ENCODE measurements around the gene VAV2.
"Not testable (repeated sequence)": the region's sequence is repeated elsewhere in the genome, so short reads cannot be mapped to it uniquely, and the experiment has no call there.

VAV2 gene

DNA sequence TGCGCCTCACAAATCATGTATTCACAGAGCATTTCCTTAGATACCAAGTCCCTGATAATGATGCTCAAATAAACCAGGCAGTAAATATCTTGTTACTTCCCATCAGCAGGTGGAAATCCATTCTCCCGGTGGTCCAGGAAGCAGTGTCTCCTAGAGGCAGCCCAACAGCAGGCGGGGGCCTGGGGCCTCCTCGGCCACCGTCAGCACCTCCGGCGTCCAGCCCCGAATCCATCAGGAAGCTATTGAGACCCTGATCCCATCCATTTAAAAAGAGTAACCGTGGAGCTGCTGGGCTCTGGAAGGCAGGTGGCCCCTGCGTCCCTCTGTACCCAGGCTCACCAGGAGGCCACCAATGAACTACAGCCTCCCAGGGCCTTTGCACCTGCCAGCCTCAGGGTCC, 54.0 kb downstream of the VAV2 start:
- no peak for DNase-seq (ENCODE audit: low read depth in 2 of 2)

DNA sequence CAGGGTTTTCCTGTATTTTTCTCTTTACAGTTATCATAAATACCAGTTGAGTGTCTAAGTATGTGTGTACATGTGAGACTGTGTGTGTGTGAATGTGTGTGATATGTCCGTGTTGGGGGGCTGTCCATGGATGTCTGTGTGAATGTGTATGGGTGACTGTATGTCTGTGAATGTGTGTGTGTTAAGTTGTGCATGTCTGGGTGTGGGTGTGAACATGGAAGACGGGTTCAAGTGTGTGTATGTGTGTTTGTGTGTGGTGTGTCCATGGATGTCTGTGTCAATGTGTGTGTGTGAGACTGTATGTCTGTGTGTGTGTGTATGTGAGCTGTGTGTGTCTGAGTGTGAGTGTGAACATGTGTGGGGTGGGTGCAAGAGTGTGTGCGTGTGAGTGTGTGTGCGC, 55.0 kb downstream of the VAV2 start:
- DNase-seq (ENCODE audit: low read depth in 2 of 2): no peak

- DNase-seq (ENCODE audit: low read depth in 2 of 2): no peak
Observed at GRCh38 chr9:133935328-133936005, 56.7 kb downstream of the VAV2 start.

GRCh38 chr9:133934482-133935232, 57.5 kb downstream of the VAV2 start:
- DNase-seq (ENCODE audit: low read depth in 2 of 2): no peak

DNA sequence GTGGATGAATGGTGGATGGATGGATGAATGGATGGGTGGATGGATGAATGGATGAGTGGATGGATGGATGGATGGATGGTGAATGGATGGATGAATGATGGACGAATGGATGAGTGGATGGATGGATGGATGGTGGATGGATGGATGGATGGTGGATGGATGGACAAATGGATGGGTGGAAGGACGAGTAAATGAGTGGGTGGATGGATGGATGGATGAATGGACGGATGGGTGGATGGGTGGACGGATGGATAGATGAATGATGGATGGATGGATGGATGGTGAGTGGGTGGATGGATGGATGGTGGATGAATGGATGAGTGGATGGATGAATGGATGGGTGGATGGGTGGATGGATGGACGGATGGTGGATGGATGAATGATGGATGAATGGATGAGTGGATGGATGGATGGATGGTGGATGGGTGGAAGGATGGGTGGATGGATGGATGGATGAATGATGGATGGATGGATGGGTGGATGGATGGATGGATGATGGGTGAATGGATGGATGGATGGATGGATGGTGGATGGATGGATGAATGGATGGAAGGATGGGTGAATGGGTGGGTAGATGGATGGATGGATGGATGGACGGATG, 58.6 kb downstream of the VAV2 start:
- no peak for DNase-seq (ENCODE audit: low read depth in 2 of 2)

DNA sequence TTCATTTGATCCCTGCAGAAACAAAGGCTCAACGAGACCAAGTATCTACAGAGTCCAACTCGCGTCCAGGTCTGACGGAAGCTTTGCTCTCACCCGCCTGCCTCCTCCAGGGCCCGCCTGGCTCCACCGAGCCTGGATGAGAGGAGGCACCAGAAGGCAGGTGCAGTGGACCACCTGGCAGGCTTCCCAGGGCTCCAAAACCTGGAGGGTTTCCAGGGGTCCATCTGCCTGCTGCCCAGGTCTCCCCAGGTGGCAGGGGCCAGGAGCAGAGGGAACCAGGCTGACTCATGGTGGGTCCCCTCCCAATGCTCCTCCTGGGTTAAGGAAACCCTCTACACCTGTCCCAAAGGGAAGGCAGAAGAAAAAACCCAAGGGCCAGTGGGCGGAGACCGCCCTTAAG, 59.5 kb downstream of the VAV2 start:
- DNase-seq (ENCODE audit: low read depth in 2 of 2): no peak

GRCh38 chr9:133932181-133932580, 59.9 kb downstream of the VAV2 start:
- DNase-seq (ENCODE audit: low read depth in 2 of 2): no peak

GRCh38 chr9:133930682-133931485, 61.2 kb downstream of the VAV2 start:
- DNase-seq (ENCODE audit: low read depth in 2 of 2): no peak

- no peak for DNase-seq (ENCODE audit: low read depth in 2 of 2)
Observed at GRCh38 chr9:133930046-133930681, 62.0 kb downstream of the VAV2 start.

DNA sequence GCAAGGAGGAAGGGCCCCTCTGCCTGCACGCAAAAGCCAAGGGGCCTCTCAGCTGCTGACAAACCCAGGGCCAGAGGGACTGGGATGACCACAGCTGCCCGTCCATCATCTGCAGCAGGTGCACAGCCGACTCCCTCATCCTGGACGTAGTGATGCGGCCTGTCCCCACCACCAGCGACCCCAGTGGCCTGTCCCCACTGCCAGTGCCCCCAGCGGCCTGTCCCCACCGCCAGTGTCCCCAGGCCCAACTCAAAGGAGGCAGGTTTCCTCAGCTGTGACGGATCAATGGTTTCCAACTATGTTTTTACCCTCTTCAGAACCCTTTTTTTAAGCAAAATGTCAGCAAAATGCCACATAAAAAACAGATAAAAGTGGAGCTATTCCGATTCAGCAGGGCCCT, 62.5 kb downstream of the VAV2 start:
- no peak for DNase-seq (ENCODE audit: low read depth in 2 of 2)

DNA sequence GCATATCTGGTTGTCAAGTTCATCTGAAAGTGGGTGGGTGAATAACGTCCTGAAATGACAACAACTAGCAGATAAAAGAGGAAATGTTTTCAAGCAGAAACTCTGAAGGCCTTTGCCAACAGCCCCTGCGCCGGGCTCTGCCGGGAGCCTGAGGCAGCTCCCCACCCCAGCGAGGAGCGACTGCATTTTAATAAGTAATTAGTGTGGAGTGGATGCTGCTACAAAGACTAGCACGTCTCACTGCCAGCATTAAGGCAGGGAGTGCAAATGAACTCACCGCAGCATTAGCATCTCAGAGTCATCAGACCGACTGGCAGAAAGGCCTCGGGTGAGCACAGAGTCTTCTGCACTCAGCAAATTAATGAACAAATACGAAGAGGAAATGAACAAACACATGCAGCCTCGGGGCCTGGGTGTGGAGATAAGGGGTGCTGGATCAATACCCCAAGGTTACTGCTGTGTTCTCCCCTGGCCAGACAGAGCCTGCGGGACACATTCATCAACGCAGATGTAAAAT, 63.8 kb downstream of the VAV2 start:
- no peak for DNase-seq (ENCODE audit: low read depth in 2 of 2)

GRCh38 chr9:133927041-133927440, 65.1 kb downstream of the VAV2 start:
- no peak for DNase-seq (ENCODE audit: low read depth in 2 of 2)

GRCh38 chr9:133926165-133926856, 65.8 kb downstream of the VAV2 start:
- no peak for DNase-seq (ENCODE audit: low read depth in 2 of 2)

DNA sequence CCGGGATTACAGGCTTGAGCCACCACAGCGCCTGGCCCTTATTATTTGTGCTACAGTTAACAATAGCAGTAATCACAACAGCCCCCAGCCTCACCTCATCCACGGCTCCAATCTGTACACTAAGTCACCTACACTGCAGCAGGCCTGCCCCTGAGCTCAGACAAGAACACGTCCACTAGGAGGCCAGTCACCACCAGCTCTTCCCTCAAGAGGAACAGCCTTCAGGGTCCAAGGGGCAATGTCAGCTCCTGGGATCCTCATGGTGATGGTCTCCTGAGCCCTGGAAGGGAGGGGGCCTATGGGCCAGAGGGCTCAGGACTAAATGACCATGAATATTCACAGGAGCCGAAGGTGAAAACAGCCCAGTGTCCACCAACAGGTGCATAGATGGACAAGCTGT, 67.7 kb downstream of the VAV2 start:
- no peak for DNase-seq (ENCODE audit: low read depth in 2 of 2)

GRCh38 chr9:133923608-133924007, 68.5 kb downstream of the VAV2 start:
- not testable (repeated sequence) for DNase-seq (ENCODE audit: low read depth in 2 of 2)

DNA sequence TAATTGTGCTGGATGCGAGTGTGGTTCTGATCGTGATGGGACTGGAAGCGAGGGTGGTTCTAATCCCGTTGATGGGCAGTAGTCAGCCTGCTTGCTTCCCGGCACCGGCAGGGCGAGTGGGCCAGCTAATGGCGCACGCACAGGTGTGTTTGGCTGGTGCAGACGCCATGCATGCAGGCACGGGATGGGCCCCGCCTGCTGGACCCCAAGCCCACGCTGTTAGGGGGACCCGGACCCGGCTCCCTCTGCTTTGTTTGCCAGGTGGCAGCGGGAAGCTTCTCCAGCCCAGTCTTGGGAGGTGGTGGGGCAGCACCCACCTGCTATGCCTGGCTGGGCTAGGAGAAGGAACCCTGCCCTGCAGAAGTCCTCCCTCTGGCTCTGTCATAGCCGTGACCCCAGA, 70.3 kb downstream of the VAV2 start:
- no peak for DNase-seq (ENCODE audit: low read depth in 2 of 2)

GRCh38 chr9:133920471-133920870, 71.7 kb downstream of the VAV2 start:
- DNase-seq (ENCODE audit: low read depth in 2 of 2): no peak

DNA sequence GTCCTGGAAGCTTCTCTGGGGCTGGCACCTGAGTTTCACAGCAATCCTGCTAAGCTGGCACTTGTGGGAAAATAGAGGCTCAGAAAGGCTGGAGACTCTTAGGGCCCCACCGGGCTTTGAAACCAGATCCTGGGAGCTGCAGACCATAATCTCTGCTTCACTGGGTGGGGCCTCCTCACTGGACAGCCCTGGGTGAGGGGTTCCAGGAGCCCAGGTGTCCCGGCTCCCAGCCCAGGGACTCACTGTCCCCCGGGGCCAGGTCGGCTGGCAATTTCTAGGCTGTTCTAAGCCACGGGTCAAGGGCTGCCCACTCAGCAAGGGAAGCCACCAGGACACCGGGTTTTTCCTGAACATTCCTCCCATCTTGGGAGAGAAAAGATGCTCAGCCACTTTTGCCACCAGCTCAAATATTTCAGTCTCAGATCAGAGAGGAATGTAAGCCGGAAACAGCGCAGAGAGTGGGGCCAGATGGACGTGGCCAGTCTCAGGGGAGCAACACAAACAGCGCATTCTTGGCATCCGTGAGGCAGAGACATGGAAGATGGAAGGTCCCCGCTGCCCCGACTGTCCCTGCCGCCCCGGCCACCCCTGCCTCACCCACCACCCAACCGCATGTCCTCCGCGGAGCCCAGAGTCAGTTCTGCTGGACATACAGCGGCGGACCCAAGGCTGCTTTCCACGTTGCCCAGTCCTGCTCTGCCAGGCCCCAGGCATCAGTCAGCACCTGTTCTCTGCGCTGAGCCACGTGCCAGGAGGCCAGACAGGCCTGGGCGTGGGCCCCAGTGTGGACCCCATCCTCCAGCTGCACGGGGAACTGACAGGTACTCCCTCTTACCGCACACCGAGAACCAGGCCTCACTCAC, 72.6 kb downstream of the VAV2 start:
- no peak for DNase-seq (ENCODE audit: low read depth in 2 of 2)

DNA sequence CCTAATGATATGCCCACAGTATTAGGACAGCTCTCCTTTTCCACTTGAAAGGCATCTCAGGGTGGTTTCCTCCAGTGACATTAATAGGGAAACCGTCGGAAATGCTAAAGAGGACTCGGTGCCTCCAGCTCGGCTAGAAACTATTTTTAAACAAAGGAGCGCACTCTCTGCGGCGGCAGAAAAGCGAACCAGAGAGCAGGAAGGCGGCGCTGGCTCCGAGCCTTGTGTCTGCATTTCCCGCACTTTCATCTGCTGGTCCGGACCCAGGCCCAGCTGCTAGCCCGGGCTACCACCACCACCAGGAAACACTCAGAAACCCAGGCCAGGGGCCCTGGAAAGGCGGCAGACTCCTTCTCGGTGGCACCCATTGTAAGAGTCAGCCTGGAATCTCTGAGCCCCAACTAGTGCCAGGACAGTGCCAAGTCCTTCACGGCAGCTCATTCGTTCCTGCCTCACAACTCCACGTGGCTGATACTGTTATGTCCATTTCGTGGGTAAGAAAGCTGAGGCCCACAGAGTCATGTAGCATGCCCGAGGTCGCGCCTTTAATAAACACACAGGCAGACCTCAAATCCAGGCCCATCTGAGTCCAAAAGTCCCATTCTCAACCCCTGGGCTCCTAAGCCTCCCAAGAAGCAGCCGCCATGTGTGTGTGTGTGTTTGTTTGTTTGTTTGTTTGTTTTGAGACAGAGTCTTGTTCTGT, 73.9 kb downstream of the VAV2 start:
- no peak for DNase-seq (ENCODE audit: low read depth in 2 of 2)

All from stimulated activated CD4-positive, alpha-beta T cell treated with anti-CD3 and anti-CD28 coated beads, Interleukin-1b, Interleukin-23, amount 100 ng/mL, for 1 hour (primary cell).